Measurements from ENCODE around the gene UPF3B.

DNA sequence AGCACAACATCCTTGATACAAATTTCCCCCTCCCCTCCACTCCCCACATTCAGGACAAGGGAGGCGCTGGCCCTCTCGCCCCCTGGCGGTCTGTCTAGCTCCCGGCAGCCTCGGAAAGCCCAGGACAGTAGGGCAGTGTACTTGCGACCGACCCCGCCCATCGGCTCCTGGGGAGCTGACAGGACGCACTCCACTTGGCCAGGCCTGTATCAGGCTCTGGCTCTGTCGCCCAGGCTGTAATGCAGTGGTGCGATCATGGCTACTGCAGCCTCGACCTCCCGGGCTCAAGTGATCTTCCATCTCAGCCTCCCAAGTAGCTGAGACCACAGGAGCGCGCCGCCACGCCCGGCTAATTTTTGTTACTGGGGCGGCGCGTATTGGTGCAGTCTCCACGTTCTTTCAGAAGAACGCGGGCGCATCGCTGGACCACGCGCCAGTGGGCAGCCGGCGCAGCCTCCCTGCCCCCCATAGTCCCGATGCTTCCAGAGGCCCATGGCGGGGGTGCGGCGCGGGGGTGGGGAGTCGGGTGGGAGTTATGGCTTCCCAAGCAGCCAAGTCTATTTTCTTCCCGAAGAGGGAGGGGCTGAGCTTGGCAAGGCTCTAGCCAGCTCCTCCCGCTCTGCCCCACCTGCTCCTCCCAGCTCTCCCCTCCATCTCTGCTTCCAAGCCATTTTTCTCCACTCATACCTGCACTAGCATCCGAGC lies 35.1 kb upstream of the UPF3B start:
- TF ChIP-seq, protein P1, sequence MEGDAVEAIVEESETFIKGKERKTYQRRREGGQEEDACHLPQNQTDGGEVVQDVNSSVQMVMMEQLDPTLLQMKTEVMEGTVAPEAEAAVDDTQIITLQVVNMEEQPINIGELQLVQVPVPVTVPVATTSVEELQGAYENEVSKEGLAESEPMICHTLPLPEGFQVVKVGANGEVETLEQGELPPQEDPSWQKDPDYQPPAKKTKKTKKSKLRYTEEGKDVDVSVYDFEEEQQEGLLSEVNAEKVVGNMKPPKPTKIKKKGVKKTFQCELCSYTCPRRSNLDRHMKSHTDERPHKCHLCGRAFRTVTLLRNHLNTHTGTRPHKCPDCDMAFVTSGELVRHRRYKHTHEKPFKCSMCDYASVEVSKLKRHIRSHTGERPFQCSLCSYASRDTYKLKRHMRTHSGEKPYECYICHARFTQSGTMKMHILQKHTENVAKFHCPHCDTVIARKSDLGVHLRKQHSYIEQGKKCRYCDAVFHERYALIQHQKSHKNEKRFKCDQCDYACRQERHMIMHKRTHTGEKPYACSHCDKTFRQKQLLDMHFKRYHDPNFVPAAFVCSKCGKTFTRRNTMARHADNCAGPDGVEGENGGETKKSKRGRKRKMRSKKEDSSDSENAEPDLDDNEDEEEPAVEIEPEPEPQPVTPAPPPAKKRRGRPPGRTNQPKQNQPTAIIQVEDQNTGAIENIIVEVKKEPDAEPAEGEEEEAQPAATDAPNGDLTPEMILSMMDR (IDR thresholded peaks at IDR 0.05 in 4 of 5, conservative IDR thresholded peaks at IDR 0.05 in 1 of 5): peak in 3 of 5 experiments; percentile 27 to 43 (median 37)
- no peak for TF ChIP-seq POLR2A (IDR thresholded peaks at IDR 0.05)

All from gastrocnemius medialis (tissue), 4 donors.